CD4-positive, alpha-beta T cell treated with Interleukin-10 for 1 hour (primary cell): ENCODE data around the gene DNAJC18.

Experiments
- DNase-seq: peaks from one replicate; pipeline ENCODE4 v3.0.0-alpha.2; 2020

Gene DNAJC18

DNA sequence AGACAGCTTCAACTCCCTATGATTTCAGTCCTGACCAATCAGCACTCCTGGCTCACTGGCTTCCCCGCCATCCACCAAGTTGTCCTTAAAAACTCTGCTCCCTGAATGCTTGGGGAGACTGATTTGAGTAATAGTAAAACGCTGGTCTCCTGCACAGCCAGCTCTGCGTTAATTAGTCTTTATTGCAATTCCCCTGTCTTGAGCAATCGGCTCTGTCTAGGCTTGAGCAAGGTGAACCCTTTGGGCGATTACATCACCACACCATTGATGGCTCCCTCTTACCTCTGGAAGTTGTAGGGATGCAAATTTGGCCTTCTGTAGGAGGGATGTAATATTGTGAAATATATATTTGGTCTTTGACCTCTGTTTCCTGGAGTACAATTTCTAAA, 53.3 kb downstream of the DNAJC18 start:
- no peak for DNase-seq

DNA sequence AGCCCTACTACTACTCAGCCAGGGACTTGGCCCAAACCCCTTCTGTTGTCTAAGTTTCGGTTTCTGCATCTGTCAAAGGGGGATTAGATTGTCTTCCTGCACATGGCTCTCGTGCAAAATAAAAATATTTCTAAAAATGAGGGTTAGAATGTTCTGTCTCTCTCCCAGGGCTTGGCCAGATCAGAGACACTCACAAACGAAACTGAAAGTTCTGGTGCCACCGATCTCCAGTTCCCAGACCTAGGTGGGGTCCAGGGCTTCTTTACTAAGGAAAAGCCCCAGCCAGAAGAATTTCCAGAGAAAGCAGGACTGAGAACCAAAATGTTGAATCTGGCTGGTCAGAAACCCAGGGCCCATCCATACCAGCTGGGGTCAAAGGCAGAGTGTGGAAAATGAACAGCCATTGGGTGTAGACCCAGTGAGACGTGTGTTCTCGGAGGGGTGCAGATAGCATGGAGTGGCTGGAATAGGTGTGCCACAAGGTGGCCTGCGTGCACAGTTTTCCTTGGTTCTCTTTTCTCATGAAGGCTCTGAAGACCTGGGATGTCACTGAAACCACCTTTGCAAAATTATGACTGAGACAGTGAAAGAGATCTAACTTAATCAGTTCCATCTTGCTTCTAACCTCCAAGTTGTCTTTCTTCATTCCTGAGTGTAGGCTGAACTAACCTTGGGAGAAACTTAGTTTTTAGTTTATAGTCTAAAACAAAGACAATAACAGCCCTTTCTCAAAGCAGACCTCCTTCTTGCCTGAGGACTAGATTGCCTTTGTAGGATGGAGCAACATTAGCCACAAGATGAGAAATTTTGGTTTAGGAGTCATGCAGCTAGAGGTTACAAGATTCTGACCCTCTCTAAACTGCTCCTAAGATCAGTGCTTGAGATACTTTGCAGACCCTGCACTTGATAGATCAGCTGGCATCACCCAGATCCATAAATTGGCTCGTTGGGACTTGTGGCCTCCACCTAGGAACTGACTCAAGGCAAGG, 54.0 kb downstream of the DNAJC18 start:
- DNase-seq = peak; percentile 42

DNA sequence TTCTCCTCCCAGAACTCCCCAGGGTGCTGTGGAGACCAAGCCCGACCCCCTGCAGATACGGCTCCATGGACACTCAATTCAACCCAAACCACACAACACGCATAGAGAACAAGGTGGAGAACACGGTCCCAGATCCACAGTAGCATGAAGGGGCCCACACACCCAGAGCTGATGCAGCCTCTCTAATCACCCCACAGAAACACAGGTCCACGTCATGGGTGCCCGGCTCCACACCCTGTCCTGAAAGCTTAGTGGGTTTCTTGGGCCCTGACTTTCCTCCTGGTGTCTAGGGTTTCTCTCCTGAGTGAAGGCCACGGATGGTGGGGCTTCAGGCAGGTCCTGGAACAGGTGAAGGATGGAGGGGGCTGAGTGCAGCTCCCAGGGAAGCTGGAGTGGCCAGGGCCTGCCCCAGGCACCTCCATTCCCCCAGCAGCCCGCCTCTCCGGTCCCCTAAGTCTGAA, 54.7 kb downstream of the DNAJC18 start:
- no peak for DNase-seq

DNA sequence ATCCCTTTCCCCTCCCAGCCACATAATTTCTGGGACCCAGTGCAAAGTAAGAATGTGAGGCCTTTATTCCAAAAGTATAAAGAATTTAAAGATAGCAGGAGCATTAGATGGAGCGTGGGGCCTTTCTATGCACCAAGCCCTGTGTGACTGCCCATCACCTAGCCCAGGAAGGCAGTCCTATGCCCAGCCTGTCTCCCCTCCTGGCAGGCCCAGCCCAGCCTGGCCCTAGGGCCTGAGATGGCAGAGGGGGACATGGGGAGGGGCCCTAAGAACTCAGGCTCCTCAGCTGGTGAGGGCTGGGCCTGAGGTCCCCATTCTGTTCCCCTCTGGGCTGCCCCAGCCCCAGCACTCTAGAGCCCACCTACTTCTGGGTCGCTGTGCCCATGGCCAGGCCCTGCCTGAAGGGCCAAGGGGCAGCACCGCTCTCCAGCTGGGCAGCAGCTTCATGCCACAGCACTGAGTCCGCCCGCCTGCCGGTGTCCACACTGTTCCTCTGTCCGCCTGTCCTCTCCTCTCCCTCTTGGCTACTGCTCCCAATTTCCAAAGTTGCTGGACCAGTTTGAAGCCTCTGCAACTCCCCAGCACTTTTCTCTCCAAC, 55.2 kb downstream of the DNAJC18 start:
- no peak for DNase-seq

DNA sequence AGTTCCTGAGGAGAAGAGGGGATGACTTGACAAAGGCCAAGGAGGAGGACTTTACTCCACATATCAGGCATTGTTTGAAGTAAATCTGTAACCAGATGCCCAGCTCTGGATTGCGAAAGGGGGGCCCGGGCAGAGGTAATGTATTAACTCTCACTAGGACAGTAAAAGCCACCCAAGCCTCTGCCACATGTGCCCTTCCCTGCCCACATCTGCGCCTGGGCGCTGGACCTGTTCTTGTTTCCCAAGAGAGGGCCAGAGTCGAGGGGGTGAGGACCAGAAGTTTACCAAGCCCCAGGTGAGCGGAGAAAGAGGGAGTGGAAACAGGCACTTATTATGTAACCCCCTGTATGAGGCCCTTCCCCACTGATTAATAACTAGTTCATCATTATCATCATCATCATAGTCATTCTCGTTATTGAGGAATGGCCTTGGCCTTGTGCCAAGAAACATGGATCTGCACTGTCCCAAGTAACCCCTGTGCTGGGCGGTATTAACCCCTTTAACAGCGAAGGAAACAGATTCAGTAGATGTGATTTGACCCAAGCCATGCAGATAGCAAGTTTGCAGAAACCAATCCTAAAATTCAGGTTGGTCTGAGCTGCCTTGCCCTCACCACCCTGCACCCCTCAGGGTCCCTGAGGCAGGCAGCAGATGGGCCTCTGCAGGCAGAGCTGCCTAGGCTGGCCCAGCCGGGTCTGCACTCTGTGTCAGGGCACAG, 55.9 kb downstream of the DNAJC18 start, which contains the start of gene SLC23A1:
Gene SLC23A1 (minus strand): TSS at position 23 of the 718 bp plus-strand sequence. CDS start 44 bp downstream, outside the sequence.
- no peak for DNase-seq

DNA sequence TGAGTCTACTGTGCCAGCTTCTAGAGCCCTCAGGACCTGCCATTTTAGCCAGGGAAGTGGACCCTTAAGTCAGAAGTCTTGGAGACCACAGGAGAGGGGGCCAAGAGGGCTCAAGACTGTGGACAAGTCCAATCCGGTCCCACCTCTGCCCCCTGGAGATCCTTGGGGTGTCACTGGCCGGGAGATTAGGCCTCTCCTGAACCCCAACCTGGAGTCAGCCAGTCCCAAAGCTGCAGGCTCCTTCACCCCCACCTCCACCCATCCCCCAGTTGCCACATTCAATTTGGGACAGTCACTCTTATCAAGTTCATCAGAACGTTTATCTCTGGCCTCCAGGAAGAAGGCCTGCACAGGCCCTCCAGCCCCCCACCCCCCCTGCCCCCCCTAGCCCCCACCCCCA, 56.5 kb downstream of the DNAJC18 start:
- no peak for DNase-seq

DNA sequence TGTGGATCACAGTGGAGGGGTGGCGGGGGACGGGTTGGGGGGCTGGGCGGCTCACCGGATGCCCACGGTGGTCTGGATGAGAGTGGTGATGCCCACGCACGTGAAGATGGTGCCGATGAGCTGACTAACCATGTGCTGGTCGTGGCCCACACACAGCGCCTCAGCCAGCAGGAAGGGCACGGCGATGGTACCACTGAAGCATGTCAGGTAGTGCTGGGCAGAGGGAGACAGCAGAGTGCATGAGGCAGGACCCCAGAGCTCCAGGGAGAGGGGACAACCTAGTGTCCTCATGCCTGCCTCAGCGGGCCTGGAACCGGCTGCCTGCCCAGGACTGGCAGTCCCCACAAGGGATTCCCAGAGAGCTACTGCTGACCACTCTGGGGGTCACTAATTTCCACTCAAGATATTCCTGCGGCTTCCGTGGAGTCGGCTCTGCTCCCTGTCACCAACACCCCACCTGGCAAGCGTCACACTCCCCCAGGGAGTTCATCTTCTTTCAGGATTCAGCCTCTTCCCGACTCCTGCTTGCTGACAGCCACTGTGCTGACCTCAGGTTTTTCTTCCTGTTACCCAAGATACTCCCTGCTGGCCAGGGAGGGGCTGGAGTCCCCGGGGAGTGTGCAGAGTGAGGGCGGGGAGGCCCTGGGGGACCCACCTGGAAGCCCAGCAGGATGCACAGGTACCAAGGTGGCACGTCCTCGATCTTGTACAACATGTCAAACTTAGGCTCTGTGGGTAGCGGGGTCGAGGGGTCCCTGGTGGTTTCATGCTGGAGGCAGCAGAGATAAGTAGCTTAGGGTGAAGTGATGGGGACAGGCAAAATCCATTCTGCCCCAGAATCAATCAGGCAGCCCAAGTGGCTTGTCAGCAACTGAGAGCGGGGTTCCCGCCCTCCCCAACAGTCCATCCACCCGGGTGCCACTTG, 57.2 kb downstream of the DNAJC18 start:
- DNase-seq = no peak

DNA sequence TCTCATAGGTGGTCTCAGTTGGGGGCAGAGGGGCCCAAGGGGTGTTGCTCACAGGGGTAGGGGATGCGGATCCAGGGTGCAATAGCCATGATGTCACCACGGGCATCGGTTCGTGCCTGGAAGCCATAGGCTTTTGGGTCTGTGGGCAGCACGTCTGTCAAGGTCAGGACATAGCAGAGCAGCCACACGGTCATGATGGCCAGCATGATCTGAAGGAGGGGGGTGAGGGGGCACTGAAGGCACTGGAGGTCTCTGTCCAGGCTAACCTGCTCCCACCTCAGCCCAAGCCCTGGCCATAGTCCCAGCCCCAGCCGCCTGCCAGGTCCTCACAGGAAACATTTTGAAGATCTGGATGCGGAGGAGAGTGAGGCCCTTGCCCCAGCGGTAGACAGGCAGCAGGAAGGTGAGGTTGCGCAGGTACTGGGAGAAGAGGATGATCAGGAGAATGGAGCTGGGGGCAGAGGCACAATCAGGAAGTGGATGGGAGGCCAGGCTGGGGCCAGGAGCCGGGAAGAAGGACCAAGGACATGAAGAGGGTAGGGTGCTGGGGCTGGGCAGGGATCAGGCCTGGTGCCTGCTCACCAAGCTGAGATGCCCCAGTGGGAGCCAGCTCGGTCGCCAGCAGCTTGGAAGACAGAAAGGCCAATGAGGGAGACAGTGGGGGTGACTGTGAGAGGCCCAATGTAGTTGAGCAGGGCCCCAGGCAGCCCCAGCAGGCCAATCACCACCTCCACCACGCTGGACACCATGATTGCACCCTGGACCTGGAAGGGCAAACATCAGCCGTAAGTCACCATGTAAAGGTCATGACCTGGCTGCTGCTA, 59.5 kb downstream of the DNAJC18 start:
- no peak for DNase-seq

DNA sequence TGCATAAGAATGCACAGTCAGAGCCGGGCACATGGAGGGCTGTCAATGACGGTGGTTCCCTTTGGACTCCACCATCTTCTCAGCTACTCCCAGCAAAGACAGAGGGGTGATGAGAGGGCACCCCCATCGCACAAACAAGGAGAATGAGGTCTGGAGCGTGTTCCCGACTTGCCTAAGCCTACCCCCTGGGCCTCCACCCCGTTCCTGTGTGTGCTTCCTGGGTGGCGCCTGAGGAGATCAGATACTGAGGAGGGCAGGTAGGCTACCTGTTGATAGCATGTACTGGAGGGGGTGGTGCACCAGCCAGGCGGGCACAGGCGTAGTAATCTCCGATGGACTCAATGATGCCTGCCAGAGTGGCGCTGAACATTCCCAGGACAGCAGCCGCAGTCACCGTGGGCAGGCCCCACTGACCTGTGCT, 60.4 kb downstream of the DNAJC18 start:
- no peak for DNase-seq

DNA sequence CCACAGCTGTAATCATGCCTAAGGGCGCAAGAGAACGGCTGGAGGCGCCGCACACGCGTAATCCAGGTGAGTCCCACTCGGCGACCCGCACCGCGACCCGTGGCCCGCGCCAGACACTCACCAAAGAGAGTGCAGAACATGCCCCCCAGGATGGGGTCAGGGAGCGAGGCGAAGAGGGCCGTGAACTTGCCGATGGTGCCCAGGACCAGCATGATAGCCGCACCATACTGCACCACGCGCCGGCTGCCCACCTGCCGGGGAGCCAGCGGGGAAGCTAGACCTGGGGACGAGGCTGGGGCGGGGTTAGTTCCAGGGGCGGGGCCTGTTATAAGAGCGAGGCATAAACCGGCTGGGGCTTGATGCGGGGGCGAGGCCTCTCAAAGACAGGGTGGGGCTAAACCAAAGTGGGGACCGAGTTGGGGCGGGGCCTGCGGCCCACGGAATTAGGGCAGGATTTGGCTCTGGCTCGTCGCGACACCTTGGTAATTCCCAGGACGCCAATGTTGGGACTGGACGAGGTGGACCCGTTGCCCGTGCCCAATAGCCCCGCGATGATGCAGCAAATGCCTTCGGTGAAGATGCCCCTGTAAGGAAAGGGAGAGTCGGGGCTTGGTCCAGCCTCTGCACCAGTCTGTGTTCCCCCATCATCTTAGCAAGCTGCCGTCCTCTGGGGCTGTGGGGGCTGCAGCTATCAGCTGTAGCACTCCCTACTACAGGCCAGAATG, 61.1 kb downstream of the DNAJC18 start:
- no peak for DNase-seq

DNA sequence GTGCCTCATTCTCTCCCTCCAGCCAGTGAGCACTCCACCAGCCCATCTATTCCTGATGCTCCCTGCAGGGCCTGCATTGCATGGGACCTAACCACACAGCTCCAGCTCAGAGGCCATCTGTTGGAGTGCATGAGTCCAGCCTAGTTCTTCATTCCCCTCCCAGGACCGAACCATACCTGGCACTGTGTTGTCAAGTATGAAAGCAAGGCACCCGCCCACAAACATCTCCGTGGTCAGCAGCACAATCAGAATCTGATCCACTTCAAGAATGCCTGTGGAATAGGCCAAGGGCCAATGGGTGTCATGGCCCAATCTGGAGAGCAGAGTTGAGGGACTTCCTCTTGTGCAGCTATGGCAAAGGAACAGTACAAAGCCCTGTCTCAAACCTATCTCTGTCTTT, 62.1 kb downstream of the DNAJC18 start:
- no peak for DNase-seq

DNA sequence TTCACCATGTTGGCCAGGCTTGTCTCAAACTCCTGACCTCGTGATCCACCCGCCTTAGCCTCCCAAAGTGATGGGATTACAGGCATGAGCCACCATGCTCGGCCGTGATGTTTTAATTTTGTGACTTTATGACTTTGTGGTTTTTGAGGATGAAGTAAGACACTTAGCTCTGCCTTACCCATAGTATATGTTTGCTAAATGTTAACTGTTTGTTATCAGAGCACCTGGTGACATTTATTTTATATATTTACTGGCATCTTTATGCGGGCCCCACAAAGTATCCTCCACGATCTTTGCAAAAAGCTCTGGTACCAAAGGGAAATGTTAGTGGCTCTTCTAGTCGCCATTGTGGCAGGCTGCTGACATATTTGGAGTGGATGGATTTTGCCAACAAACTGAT, 63.0 kb downstream of the DNAJC18 start:
- DNase-seq = no peak

DNA sequence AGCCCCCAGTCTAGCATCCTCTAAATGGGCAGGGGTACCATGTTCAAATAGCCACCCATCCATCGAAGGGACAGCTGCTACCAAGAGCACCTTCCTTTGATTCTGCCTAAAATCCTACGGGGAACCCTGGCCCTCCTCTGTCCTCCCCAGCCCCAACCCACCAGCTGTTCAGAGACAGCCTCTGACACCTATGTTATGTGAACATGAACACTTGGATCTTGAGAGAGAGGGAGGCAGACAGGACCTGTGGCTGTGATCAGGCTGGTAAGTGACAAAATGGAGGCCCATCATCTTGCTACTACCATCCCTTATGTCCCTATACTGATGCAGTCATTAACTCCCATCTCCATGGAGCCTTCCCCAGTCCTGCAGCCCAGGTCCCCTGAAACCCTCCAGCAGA, 64.4 kb downstream of the DNAJC18 start:
- no peak for DNase-seq

DNA sequence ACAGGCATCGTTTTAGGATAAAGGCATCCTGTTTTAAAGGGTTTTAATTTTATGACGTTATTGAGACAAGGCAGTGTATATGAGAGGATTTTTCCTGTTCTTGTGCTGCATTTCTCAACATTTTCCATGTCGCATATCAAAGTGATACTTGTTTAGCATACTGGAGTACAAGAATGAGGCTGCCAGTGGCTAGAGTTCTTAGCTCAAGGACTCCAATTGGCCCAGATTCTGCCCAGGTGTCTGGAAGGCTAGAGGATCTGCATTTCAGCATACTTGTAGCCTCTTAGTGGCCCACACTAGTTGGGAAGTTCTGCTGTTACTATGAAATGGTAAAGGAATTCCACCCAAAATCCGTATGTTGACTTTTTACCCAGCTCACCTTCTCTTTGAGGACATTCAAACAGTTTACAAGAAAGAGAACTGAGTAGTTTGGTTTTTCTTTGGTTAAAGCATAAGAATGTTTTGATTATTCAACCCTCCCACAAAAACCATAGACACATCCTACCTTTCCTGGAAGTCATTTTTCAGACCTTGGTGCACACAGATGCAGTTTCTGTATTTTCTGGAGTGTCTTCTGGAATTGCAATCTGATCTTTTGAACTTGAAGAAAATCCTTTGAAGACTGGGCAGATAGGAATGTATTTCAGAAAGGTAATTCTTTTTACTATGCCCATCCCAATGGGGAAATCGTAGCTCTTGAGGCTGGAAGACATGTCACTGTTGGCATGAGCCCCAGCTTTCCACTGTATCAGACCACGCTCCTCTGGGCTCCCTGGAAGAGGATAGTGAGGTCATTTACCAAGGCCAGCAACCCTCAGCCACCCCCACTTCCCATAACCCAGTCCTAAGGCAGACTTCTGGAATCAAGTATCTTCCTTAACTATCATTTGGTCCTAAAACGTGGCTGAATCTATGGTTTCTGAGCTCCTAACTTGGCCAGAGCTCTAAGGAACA, 67.6 kb downstream of the DNAJC18 start:
- DNase-seq = no peak

DNA sequence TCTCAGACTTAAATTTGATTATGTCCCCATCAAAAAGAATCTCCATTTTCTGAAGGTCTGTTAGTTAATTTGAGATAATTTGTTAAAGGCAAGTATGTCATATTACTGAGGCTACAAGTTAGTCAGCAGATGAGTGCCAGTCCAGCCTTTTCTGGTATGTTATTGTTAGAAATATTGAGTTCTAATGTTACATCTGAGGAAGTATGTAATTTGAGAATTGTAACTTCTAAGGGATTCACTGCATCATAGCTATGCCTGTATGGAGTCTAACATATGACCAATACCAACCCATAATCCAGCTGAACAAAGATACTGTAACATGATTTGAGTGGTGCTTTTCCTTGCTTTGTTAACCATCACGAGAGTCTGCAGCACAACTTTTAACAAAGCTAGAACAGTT, 70.1 kb downstream of the DNAJC18 start:
- no peak for DNase-seq

DNA sequence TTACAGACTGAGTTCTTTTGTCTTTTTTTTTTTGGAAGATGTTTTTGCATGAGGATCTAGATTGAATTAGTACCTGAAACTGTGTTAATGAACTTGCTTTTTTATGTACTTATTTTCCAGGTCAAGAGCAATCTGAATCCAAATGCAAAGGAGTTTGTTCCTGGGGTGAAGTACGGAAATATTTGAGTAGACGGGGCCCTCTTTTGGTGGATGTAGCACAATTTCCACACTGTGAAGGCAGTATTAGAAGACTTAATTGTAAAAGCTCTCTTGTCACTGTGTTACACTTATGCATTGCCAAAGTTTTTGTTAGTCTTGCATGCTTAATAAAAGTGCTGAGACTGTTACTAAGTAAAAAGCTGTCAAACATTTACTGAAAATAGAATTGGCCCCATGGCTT, 70.7 kb downstream of the DNAJC18 start:
- DNase-seq = no peak

DNA sequence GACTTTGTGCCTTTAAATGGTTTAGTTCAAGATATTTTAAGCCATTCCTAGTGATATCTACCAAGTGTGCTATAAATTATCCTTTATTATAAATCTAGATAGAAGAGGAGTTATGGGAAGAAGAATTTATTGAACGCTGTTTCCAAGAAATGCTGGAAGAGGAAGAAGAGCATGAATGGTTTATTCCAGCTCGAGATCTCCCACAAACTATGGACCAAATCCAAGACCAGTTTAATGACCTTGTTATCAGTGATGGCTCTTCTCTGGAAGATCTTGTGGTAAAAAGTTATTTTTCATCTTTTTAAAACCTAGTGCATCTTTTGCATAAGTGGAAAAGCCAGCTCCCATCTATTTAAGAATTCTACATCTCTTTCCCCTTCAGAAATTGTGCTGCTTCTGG, 74.9 kb downstream of the DNAJC18 start:
- DNase-seq = no peak

DNA sequence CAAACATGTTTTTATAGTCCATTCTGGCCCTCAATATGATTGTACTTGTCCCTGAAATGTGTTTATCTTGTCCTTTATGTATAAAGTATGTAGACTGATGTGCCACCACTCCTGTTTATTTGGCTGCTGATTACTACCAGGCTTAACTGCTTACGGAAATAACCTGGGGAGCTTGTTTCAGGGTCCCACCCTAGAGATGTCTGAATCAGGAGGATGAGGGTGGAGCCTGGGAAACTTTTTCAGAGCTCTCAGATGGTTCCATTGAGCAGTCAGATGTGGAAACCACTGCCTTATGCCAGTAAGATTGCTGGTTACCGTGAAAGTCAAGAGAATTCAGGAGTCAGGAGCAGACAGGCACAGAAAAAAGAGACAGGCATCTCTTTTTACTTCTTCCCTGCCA, 75.4 kb downstream of the DNAJC18 start:
- no peak for DNase-seq

DNA sequence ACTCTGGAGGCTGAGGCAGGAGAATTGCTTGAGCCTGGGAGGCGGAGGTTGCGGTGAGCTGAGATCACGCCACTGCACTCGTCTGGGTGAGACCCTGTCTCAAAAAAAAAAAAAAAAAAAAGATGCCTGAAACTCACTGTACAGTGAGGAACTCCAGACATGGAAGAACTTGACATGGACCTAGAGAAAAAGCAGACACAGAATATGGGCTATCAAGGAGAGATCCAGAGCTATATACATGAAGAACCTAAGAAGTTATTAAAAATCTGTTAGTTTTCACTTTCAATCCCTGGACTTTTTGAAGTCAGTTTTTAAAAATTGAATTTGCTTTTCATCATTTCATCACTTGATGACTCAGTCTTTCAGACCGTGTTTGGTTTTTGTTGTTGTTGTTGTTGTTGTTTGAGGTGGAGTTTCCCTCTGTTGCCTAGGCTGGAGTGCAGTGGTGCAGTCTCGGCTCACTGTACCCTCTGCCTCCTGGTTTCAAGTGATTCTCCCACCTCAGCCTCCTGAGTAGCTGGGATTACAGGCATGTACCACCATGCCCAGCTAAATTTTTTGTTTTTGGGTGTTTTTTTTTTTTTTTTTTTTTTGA, 77.4 kb downstream of the DNAJC18 start:
- DNase-seq = no peak
